GM18520 (cell line): ENCODE results near the gene WDR73.
A peak's percentile ranks its signal among the peaks of the same experiment; 100 is the strongest.

Source experiments
- ATAC-seq: cut with Tn5 transposase; IDR thresholded peaks from one replicate; pipeline ENCODE4 v1.9.1; 2021; ENCODE audit not compliant: unreplicated experiment

WDR73 gene

DNA sequence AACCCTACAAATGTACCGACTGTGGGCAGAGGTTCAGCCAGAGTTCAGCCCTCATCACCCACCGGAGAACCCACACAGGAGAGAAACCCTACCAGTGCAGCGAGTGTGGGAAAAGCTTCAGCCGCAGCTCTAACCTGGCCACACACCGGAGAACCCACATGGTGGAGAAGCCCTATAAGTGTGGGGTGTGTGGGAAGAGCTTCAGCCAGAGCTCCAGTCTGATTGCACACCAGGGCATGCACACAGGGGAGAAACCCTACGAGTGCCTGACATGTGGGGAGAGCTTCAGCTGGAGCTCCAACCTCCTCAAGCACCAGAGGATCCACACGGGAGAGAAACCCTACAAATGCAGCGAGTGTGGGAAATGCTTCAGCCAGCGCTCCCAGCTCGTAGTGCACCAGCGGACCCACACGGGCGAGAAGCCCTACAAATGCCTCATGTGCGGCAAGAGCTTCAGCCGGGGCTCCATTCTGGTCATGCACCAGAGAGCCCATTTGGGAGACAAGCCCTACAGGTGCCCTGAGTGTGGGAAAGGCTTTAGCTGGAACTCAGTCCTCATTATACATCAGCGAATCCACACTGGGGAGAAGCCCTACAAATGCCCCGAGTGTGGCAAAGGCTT is 32.6 kb downstream of the WDR73 start:
- no peak for ATAC-seq

DNA sequence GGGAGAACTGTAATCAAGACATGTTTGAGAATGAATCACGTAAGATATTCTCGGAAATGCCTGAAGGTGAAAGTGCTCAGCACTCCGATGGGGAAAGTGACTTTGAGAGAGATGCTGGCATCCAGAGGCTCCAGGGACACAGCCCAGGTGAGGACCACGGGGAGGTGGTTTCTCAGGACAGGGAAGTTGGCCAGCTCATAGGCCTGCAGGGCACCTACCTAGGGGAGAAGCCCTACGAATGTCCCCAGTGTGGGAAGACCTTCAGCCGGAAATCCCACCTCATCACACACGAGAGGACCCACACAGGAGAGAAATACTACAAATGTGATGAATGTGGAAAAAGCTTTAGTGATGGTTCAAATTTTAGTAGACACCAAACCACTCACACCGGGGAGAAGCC is 33.5 kb downstream of the WDR73 start:
- no peak for ATAC-seq

GRCh38 chr15:84616235-84616634 is 37.8 kb downstream of the WDR73 start:
- no peak for ATAC-seq

- no peak for ATAC-seq
Measured at GRCh38 chr15:84611631-84612030, 42.5 kb downstream of the WDR73 start.

- ATAC-seq: no peak
Measured at GRCh38 chr15:84609818-84610525, 44.1 kb downstream of the WDR73 start.

DNA sequence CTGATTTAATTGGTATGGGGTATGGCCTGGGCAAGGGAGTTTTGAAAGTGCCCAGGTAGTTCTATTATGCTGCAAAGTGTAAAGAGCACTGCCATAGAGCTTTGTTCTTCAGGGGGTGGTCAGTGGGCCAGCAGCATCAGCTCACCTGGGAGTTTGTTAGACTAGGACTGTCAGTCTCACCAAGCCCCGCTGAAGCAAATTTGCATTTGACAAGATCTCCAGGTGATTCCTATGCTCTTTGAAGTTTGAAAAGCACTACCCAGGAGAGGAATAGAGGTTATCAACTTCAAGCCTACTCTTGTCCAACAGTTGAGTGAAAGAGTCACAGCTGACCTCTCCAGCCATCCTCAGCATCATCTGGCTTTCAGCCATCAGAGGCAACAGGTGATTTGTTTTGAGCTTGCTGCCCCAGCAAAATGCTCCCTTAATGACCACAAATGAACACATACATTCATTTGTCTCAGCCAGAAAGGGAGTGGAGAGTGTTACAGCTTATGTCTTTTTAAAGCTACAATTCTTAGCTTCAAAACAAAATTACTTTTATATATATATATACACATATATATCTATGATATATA is 45.3 kb downstream of the WDR73 start:
- no peak for ATAC-seq

DNA sequence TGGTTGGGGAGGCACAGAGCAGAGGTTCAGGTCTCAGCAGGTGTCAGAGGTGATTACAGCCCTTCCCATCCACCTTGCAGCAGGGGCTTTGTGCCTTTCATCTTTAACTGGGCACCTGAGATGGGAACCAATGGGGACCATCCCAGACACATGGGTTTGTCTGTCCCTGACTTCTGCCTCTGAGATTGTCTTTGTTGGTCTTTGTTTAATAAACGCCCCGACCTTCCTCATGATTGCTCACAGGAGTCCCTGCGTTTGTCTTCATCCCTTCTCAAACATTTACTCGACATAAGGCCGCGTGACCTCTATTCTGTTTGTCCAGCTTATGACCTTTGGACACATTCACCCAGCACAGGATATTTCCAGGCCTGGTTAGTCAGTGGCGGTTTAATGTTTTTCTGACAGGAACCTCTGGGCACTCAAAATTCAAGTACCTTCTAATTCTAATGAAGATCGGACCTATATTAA is 47.4 kb downstream of the WDR73 start:
- no peak for ATAC-seq

DNA sequence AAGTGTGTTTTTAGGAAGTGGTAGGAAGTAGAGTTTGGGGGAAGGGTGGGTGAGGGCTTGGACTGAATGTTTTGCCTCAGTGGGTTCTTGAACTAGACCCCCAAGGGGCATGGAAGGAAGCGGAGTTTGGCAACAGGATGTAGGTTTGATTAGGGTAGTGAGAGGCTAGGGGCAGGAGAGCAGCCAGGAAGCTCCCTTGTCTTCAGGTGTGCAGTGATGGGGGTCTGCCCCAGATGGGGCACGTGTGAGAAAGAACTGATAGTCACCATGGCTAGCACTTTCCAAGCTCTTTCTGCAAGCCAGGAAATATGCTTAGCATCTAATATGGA is 48.6 kb downstream of the WDR73 start:
- no peak for ATAC-seq

DNA sequence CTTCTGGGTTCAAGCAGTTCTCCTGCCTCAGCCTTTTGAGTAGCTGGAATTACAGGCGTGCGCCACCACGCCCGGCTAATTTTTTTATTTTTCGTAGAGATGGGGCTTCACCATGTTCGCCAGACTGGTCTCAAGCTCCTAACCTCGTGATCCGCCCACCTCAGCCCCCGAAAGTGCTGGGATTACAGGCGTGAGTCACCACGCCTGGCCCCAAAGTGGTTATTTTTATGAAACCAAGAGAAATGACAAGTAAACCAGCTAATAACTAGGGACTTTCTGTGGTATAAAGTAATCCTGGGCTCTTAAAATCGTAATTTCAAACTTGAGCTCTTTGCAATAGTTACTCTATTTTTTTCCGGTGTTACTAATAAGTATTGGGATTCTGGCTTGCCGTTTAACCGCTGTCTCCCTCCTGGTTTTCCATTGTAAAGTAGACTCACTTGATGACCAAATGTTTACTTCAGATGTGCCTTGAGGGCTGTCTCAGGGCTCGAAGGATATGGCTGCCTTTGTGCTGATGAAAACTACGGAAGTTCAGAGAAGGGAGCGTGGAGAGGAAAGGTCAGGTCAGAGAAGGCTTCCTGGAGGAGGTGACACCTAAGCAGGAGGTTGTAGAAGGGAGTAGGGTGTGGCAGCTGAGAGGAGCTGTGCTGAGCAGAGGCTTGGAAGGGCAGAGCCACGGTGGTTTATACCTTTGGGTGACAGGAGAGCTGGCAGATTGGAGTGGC is 49.1 kb downstream of the WDR73 start:
- ATAC-seq: no peak

- ATAC-seq: no peak
Measured at GRCh38 chr15:84603630-84604379, 50.3 kb downstream of the WDR73 start.

DNA sequence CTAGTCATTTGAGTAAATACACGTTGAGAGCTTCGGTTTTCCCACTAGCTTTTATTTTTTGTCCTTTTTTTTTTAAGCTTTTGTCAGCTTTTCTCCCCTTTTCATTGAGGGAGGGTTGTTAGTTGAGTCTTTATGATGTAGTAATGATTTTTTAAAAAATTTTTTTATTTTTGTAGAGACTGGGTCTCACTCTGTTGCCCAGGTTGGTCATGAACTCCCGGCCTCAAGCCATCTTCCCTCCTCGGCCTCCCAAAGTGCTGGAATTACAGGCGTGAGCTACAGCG is 52.6 kb downstream of the WDR73 start:
- no peak for ATAC-seq

- peak; percentile 93 for ATAC-seq
Measured at GRCh38 chr15:84600687-84601554, 53.2 kb downstream of the WDR73 start, which contains the start of gene ZSCAN2. Gene ZSCAN2 (plus strand): TSS chr15:84601009. CDS start chr15:84603928, 2,919 bp downstream.

DNA sequence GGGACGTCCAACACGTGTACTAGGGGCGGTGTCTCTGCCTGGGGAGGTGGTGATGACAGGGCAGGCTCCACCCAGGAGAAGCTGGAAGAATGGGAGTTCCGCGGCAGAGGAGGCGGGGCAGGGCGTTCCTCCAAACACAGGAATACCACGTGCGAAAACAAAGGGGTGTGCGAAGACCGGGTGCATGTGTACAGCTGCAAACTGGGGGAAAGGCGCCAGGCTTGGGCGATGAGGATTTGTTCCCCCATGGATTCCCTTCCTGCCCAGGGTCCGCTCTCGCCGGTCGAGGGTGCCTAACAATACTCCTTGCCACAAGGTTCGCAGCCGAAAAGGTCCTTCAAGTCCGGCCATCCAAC is 53.8 kb downstream of the WDR73 start:
- ATAC-seq: no peak

- no peak for ATAC-seq
Measured at GRCh38 chr15:84599906-84600305, 54.2 kb downstream of the WDR73 start.

DNA sequence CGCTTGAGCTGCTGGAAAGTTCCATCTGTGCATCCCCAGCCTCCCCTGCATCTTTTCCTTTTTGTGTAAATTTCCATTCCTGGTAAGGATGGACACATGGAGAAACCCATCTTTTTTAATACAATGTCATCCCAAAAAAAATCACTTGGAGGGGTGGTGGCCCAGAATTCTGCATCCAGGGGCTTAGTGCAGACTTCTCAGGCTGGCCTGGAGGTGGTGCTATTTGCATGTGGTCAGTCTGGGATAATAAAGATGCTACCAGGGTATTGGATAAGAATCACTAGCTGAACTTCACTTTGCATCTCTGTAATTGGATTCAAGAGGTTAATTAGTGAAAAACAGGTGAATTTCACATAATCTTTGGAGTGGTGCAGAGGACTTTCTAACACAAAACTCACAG is 55.1 kb downstream of the WDR73 start:
- ATAC-seq: no peak

DNA sequence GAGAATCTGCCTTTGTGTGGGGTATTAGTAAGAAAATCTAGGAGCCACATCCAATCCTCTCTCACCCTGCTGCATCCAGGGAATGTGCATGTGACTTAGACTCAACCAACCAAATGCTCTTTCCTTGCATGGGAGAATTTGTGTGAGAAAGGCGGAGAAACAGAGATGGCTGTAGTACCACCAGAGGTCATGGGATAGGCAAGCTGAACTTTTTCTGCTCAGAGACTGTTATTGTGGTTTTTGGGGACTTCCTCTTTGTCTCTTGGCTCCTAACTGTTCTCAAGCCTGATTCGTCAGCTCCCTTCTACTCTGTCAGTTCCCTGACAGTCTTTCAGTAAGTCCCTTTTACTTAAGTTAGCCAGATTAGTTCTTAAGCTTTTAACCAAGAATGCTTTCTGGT is 55.8 kb downstream of the WDR73 start:
- ATAC-seq: peak; percentile 35

GRCh38 chr15:84597296-84597695 is 56.8 kb downstream of the WDR73 start:
- no peak for ATAC-seq

GRCh38 chr15:84595660-84596059 is 58.4 kb downstream of the WDR73 start:
- no peak for ATAC-seq

DNA sequence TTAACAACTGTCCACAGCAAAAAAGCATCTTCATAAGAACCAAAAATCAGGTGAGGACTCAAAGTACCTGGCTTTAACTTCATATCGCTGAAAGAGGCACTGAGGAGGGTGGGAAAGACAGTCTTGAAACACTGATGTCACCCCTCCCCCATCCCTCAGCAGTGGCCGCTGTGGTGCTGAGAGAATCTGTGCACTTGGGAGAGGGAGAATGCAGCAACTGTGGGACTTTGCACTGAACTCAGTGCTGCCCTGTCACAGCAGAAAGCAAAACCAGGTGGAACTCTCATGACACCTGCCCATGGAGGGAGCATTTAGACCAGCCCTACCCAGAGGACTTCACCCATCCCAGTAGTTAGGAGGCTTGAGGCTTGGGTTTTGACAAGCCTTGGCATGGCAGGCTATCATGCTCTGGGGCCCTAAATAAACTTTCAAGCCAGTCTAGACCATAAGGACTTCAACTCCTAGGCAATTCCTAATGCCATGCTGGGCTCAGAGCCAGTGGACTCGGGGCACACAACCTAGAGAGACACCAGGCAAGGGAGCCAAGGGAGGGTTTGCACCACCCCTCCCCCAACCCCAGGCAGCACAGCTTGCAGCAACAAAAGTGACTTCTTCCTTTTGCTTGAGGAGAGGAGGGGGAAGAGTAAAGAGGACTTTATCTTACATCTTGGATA is 59.3 kb downstream of the WDR73 start:
- no peak for ATAC-seq

GRCh38 chr15:84591815-84592214 is 62.3 kb downstream of the WDR73 start:
- no peak for ATAC-seq
